Panc1 (cell line): ENCODE results near the gene OR6C65.
"Not testable (repeated sequence)": the region's sequence is repeated elsewhere in the genome, so short reads cannot be mapped to it uniquely, and the experiment has no call there.

Experiments used
- POLR2AphosphoS5 ChIP-seq: IDR thresholded peaks from 2 replicates; pipeline ENCODE4 v1.6.1; 2012; ENCODE audit warnings: mild to moderate bottlenecking, low read depth, low read length, moderate library complexity
- SIN3A ChIP-seq: IDR thresholded peaks from 2 replicates; pipeline ENCODE4 v1.6.1; 2012; ENCODE audit warnings: low read depth, mild to moderate bottlenecking, low read length, moderate library complexity, borderline replicate concordance; ENCODE audit not compliant: insufficient read depth
- TCF7L2 ChIP-seq: IDR thresholded peaks from 2 replicates; pipeline ENCODE4 v1.6.1; 2011; ENCODE audit warnings: mild to moderate bottlenecking, low read depth, low read length, inconsistent platforms
- TF ChIP-seq, protein P1 (sequence below): fragments of 450-650 bp; IDR thresholded peaks from 2 replicates; pipeline ENCODE4 v1.5.1; 2017; ENCODE audit warnings: mild to moderate bottlenecking
- TF ChIP-seq, protein P2 (sequence below), 2 experiments: IDR thresholded peaks; 2 replicates each; pipeline ENCODE4 v1.6.1; 2011 to 2012; ENCODE audit warnings: low read depth in 2 of 2, control low read depth in 1 of 2, low read length in 1 of 2, mild to moderate bottlenecking in 1 of 2, moderate library complexity in 1 of 2; ENCODE audit not compliant: insufficient read depth in 1 of 2

DNA sequence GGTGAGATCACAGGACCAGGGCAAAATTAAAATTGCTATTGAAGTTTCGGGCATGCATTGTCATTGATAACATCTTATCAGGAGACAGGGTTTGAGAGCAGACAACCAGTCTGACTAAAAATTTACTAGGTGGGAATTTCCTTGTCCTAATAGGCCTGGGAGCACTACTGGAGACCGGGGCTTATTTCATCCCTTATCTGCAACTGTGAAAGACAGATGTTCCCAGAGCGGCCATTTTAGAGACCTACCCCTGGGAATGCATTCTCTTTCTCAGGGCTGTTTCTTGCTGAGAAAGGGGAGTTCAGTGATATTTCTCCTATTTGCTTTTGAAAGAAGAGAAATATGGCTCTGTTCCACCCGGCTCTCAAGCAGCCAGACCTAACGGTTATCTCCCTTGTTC is 40.9 kb downstream of the OR6C65 start:
- TF ChIP-seq, protein P1, sequence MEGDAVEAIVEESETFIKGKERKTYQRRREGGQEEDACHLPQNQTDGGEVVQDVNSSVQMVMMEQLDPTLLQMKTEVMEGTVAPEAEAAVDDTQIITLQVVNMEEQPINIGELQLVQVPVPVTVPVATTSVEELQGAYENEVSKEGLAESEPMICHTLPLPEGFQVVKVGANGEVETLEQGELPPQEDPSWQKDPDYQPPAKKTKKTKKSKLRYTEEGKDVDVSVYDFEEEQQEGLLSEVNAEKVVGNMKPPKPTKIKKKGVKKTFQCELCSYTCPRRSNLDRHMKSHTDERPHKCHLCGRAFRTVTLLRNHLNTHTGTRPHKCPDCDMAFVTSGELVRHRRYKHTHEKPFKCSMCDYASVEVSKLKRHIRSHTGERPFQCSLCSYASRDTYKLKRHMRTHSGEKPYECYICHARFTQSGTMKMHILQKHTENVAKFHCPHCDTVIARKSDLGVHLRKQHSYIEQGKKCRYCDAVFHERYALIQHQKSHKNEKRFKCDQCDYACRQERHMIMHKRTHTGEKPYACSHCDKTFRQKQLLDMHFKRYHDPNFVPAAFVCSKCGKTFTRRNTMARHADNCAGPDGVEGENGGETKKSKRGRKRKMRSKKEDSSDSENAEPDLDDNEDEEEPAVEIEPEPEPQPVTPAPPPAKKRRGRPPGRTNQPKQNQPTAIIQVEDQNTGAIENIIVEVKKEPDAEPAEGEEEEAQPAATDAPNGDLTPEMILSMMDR = not testable (repeated sequence)
- TF ChIP-seq POLR2AphosphoS5, TCF7L2, SIN3A: not testable (repeated sequence)
- TF ChIP-seq, protein P2, sequence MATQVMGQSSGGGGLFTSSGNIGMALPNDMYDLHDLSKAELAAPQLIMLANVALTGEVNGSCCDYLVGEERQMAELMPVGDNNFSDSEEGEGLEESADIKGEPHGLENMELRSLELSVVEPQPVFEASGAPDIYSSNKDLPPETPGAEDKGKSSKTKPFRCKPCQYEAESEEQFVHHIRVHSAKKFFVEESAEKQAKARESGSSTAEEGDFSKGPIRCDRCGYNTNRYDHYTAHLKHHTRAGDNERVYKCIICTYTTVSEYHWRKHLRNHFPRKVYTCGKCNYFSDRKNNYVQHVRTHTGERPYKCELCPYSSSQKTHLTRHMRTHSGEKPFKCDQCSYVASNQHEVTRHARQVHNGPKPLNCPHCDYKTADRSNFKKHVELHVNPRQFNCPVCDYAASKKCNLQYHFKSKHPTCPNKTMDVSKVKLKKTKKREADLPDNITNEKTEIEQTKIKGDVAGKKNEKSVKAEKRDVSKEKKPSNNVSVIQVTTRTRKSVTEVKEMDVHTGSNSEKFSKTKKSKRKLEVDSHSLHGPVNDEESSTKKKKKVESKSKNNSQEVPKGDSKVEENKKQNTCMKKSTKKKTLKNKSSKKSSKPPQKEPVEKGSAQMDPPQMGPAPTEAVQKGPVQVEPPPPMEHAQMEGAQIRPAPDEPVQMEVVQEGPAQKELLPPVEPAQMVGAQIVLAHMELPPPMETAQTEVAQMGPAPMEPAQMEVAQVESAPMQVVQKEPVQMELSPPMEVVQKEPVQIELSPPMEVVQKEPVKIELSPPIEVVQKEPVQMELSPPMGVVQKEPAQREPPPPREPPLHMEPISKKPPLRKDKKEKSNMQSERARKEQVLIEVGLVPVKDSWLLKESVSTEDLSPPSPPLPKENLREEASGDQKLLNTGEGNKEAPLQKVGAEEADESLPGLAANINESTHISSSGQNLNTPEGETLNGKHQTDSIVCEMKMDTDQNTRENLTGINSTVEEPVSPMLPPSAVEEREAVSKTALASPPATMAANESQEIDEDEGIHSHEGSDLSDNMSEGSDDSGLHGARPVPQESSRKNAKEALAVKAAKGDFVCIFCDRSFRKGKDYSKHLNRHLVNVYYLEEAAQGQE (IDR thresholded peaks at IDR 0.05; ENCODE audit: insufficient read depth in 1 of 2, low read depth in 2 of 2, low read length in 1 of 2) = not testable (repeated sequence)
